H1 (cell line): ENCODE results near the gene ALDH1A3. TPM values are rescaled to one million over a fixed set of nuclear protein-coding genes. Genes with fewer than 3 reads are reported as not detected.

ENCODE experiments used
- CTCF ChIA-PET: fragments of 300-600 bp; sonication (Branson Sonifier 250); formaldehyde crosslinking; loops from one replicate; lab custom pipeline; 2021; ENCODE audit not compliant: partially characterized antibody; lab: Charles Lee
- POLR2A ChIA-PET: fragments of 300-600 bp; sonication (Branson Sonifier 250); formaldehyde crosslinking; loops from one replicate; lab custom pipeline; 2021; ENCODE audit warnings: inconsistent platforms; ENCODE audit not compliant: partially characterized antibody; lab: Charles Lee
- DNase-seq, 2 experiments: peaks; one replicate each; pipeline versions ENCODE4 v3.0.0 to v3.0.0-alpha.2; 2010 to 2022; ENCODE audit warnings: low spot score in 2 of 2, low read depth in 1 of 2, mixed read lengths in 1 of 2
- FAIRE-seq: peaks from 2 replicates; lab custom pipeline; 2011; peaks lifted over from hg19 to GRCh38; lab: Jason Lieb, UNC
- H2AFZ ChIP-seq: 2 replicates; pipeline ENCODE4 v1.8.1; 2012; ENCODE audit warnings: low read length, inconsistent platforms
- H2AK5ac ChIP-seq: 2 replicates; pipeline ENCODE4 v1.6.1; 2013; ENCODE audit warnings: low read depth, low read length
- H2BK120ac ChIP-seq: replicated peaks from 2 replicates; pipeline ENCODE3; 2013; ENCODE audit warnings: low read depth, low read length, inconsistent platforms
- H2BK12ac ChIP-seq: 2 replicates; pipeline ENCODE4 v1.6.1; 2013; ENCODE audit warnings: low read depth, low read length
- H2BK15ac ChIP-seq: 2 replicates; pipeline ENCODE4 v1.6.1; 2013; ENCODE audit warnings: low read length
- H2BK20ac ChIP-seq: 2 replicates; pipeline ENCODE4 v1.6.1; 2013; ENCODE audit warnings: low read length
- H2BK5ac ChIP-seq: 2 replicates; pipeline ENCODE4 v1.6.1; 2013; ENCODE audit warnings: low read depth, low read length
- H3K14ac ChIP-seq: 2 replicates; pipeline ENCODE4 v1.6.1; 2013; ENCODE audit warnings: inconsistent platforms; ENCODE audit not compliant: insufficient read length
- H3K18ac ChIP-seq: 2 replicates; pipeline ENCODE4 v1.6.1; 2013; ENCODE audit warnings: low read length; ENCODE audit errors: extremely low read depth
- H3K23ac ChIP-seq: 2 replicates; pipeline ENCODE4 v1.6.1; 2013; ENCODE audit warnings: inconsistent platforms; ENCODE audit not compliant: insufficient read length
- H3K23me2 ChIP-seq: 2 replicates; pipeline ENCODE4 v1.6.1; 2013; ENCODE audit warnings: low read depth, low read length
- H3K27ac ChIP-seq: 2 replicates; pipeline ENCODE4 v1.6.1; 2011; ENCODE audit warnings: low read depth, low read length, inconsistent platforms
- H3K27me3 ChIP-seq, 4 experiments: replicated peaks in 1 of 4; 1 replicate in 1 of 4; 2 replicates in 3 of 4; pipeline versions ENCODE4 v1.6.1 to v1.8.1; 2011 to 2013; ENCODE audit warnings: low read length in 3 of 4, mild to moderate bottlenecking in 3 of 4, inconsistent platforms in 2 of 4, mixed read lengths in 2 of 4, moderate library complexity in 1 of 4; ENCODE audit not compliant: control insufficient read depth in 3 of 4, insufficient read depth in 3 of 4; ENCODE audit errors: extremely low read depth in 1 of 4
- H3K36me3 ChIP-seq, 4 experiments: 2 replicates each; pipeline versions ENCODE4 v1.6.1 to v1.8.1; 2011 to 2013; ENCODE audit warnings: mild to moderate bottlenecking in 4 of 4, low read length in 3 of 4, moderate library complexity in 2 of 4, control low read depth in 1 of 4, inconsistent platforms in 1 of 4; ENCODE audit not compliant: insufficient read depth in 4 of 4, control insufficient read depth in 2 of 4
- H3K4ac ChIP-seq: replicated peaks from 2 replicates; pipeline ENCODE3; 2013; ENCODE audit warnings: low read length, low read depth, mixed read lengths, inconsistent platforms; ENCODE audit not compliant: insufficient read length
- H3K4me1 ChIP-seq, 4 experiments: replicated peaks in 1 of 4; 1 replicate in 1 of 4; 2 replicates in 3 of 4; pipeline versions ENCODE4 v1.6.1 to v1.8.1; 2011 to 2013; ENCODE audit warnings: low read length in 3 of 4, inconsistent platforms in 2 of 4, mixed read lengths in 1 of 4; ENCODE audit not compliant: insufficient read depth in 4 of 4, control insufficient read depth in 3 of 4
- H3K4me2 ChIP-seq, 2 experiments: 2 replicates each; pipeline versions ENCODE4 v1.6.1 to v1.8.1; 2011 to 2013; ENCODE audit warnings: low read depth in 2 of 2, low read length in 2 of 2, control low read depth in 1 of 2, inconsistent platforms in 1 of 2, mild to moderate bottlenecking in 1 of 2; ENCODE audit not compliant: insufficient read depth in 1 of 2
- H3K4me3 ChIP-seq, 4 experiments: fragments of 200-600, 300-600 bp in 1 of 4; sonication (generic), shearing (Covaris generic), sonication (Bioruptor Twin) in 1 of 4; 2 replicates each; pipeline versions ENCODE4 v1.5.1 to v1.8.1; 2011 to 2016; ENCODE audit warnings: low read length in 4 of 4, low read depth in 3 of 4, control low read depth in 2 of 4, inconsistent platforms in 2 of 4, mild to moderate bottlenecking in 2 of 4, mixed read lengths in 1 of 4, moderate library complexity in 1 of 4; ENCODE audit not compliant: insufficient read depth in 2 of 4; ENCODE audit errors: extremely low read depth in 1 of 4
- H3K56ac ChIP-seq: replicated peaks from 2 replicates; pipeline ENCODE3; 2013; ENCODE audit warnings: low read depth, mild to moderate bottlenecking, mixed read lengths, low read length, inconsistent platforms; ENCODE audit not compliant: insufficient read length
- H3K79me1 ChIP-seq: 2 replicates; pipeline ENCODE4 v1.6.1; 2013; ENCODE audit warnings: low read depth, low read length, control low read depth
- H3K79me2 ChIP-seq, 2 experiments: 2 replicates each; pipeline versions ENCODE4 v1.6.1 to v1.8.1; 2012 to 2013; ENCODE audit warnings: low read length in 2 of 2, mild to moderate bottlenecking in 2 of 2, inconsistent platforms in 1 of 2; ENCODE audit not compliant: insufficient read depth in 2 of 2, control insufficient read depth in 1 of 2
- H3K9ac ChIP-seq, 4 experiments: replicated peaks in 1 of 4; 1 replicate in 1 of 4; 2 replicates in 3 of 4; pipeline versions ENCODE4 v1.6.1 to v1.8.1; 2011 to 2013; ENCODE audit warnings: low read depth in 3 of 4, low read length in 3 of 4, control low read depth in 2 of 4, mild to moderate bottlenecking in 2 of 4, moderate library complexity in 2 of 4, inconsistent platforms in 1 of 4; ENCODE audit errors: extremely low read depth in 1 of 4
- H3K9me3 ChIP-seq, 2 experiments: 2 replicates each; pipeline versions ENCODE4 v1.6.1 to v1.8.1; 2012 to 2013; ENCODE audit warnings: mild to moderate bottlenecking in 2 of 2, moderate library complexity in 2 of 2, control low read depth in 1 of 2, inconsistent platforms in 1 of 2, low read depth in 1 of 2, low read length in 1 of 2, mixed read lengths in 1 of 2; ENCODE audit not compliant: insufficient read depth in 2 of 2
- H4K20me1 ChIP-seq, 2 experiments: replicated peaks in 1 of 2; 2 replicates each; pipeline versions ENCODE3 to v1.8.1; 2011 to 2013; ENCODE audit warnings: inconsistent platforms in 2 of 2, low read length in 2 of 2, mild to moderate bottlenecking in 1 of 2; ENCODE audit not compliant: insufficient read depth in 2 of 2, control insufficient read depth in 1 of 2
- H4K5ac ChIP-seq: 2 replicates; pipeline ENCODE4 v1.6.1; 2013; ENCODE audit warnings: low read length, low read depth, mixed read lengths, inconsistent platforms; ENCODE audit not compliant: insufficient read length
- H4K8ac ChIP-seq: 2 replicates; pipeline ENCODE4 v1.8.0; 2013; ENCODE audit warnings: mild to moderate bottlenecking, moderate library complexity, low read length, inconsistent platforms; ENCODE audit not compliant: insufficient read depth; ENCODE audit errors: extremely low read depth
- H4K91ac ChIP-seq: replicated peaks from 2 replicates; pipeline ENCODE3; 2013; ENCODE audit warnings: low read length, mixed read lengths, inconsistent platforms; ENCODE audit not compliant: insufficient read length
- ATF2 ChIP-seq: IDR thresholded peaks from 2 replicates; pipeline ENCODE4 v1.6.1; 2012; ENCODE audit warnings: low read length, inconsistent platforms
- FOSL1 ChIP-seq: IDR thresholded peaks from 2 replicates; pipeline ENCODE4 v1.6.1; 2011; ENCODE audit warnings: mild to moderate bottlenecking, low read depth, low read length, moderate library complexity; ENCODE audit not compliant: insufficient read depth
- KDM1A ChIP-seq: fragments of 200-600, 300-600 bp; sonication (generic); IDR thresholded peaks from 2 replicates; pipeline ENCODE4 v1.7.1; 2016; ENCODE audit warnings: mild to moderate bottlenecking, low read length, borderline replicate concordance
- PHF8 ChIP-seq: fragments of 200-600 bp; sonication (generic); conservative IDR thresholded peaks from 2 replicates; pipeline ENCODE4 v1.7.1; 2012; ENCODE audit warnings: low read depth, mild to moderate bottlenecking, inconsistent platforms, low read length, moderate library complexity
- RFX5 ChIP-seq: IDR thresholded peaks from 2 replicates; pipeline ENCODE4 v1.6.1; 2011; ENCODE audit warnings: low read depth, low read length, improper control_type of control experiment, borderline replicate concordance
- SUZ12 ChIP-seq: fragments of 200-600 bp; sonication (generic); IDR thresholded peaks from 2 replicates; pipeline ENCODE4 v1.6.1; 2012; ENCODE audit warnings: mild to moderate bottlenecking, inconsistent platforms, low read length, moderate library complexity, mixed read lengths
- TBP ChIP-seq: IDR thresholded peaks from 2 replicates; pipeline ENCODE4 v1.6.1; 2011; ENCODE audit warnings: low read depth, low read length, improper control_type of control experiment
- USF2 ChIP-seq: IDR thresholded peaks from 2 replicates; pipeline ENCODE4 v1.6.1; 2011; ENCODE audit warnings: low read length, improper control_type of control experiment
- WGBS, 2 experiments: shearing (Covaris generic) in 1 of 2; methylation state at CpG; one replicate each; pipeline versions ENCODE4 v1.1.6 to v1.1.7; 2013 to 2015; ENCODE audit warnings: low lambda C conversion rate in 2 of 2, mixed read lengths in 2 of 2, inconsistent platforms in 1 of 2, low coverage in 1 of 2, missing lambda C conversion rate in 1 of 2; ENCODE audit not compliant: insufficient replicate concordance in 2 of 2, insufficient coverage in 1 of 2, insufficient read length in 1 of 2; ENCODE audit errors: extremely low coverage in 1 of 2, missing lambda C conversion rate in 1 of 2; 5-methylcytosine and 5-hydroxymethylcytosine counted together
- polyA plus RNA-seq, 7 experiments: library from polyadenylated mRNA; depleted of rRNA in 3 of 7; stranded (reverse) in 5 of 7; unstranded in 2 of 7; fragments of >200 nt in 5 of 7; fragments of 200-250 nt in 2 of 7; gene quantifications; 1 replicate in 5 of 7; 2 replicates in 1 of 7; 4 replicates in 1 of 7; pipeline versions ENCODE4 v1.2.1 to v1.2.3, GENCODE V29; 2011 to 2013; ENCODE audit warnings: missing spikeins in 2 of 7, mixed read lengths in 2 of 7
- total RNA-seq: library from RNA; stranded (reverse); fragmentation: NEBNext Ultra II Directional; extraction: Animal tissue kit (Norgen Biotek cat#: 25700); gene quantifications from 2 replicates; pipeline ENCODE4 v1.2.1, GENCODE V29; 2021

ALDH1A3 gene
- total and polyA plus RNA-seq, 2 of the 8 experiments (the other 6 are each of a cell fraction or from before 2014, with no cell fraction given), result 2.2 to 5.5 TPM

GRCh38 chr15:100959066-100960050 is 79.7 kb downstream of the ALDH1A3 start:
- no peak overlapping the region for H2BK120ac ChIP-seq
- no peak overlapping the region for H3K9ac ChIP-seq
- ChIA-PET POLR2A (interaction anchor here (0.9 kb wide), 1 partner anchor 79 kb away, joined by 3 read pairs; no protein-coding TSS in a partner anchor), CTCF (interaction anchor here (0.6 to 1.2 kb wide), 2 partner anchors 37 to 44 kb away, joined by 3 read pairs; no protein-coding TSS in a partner anchor)
- H3K56ac ChIP-seq, result no peak overlapping the region
- H3K27me3 ChIP-seq, result no peaks in the 10 kb centered on the region
- DNase-seq (no peak), FAIRE-seq (no peak)
- H3K18ac ChIP-seq, result no peak overlapping the region
- H2AK5ac ChIP-seq, result no peak overlapping the region
- no peak overlapping the region for H2BK15ac ChIP-seq
- H3K23me2 ChIP-seq, result no peaks in the 10 kb centered on the region
- H3K79me2 ChIP-seq, result no peaks in the 10 kb centered on the region
- no peaks in the 10 kb centered on the region; a peak in 1 of 7 replicates for H3K4me1 ChIP-seq
- H3K4ac ChIP-seq, result no peak overlapping the region
- no peak overlapping the region for H4K5ac ChIP-seq
- H3K27ac ChIP-seq, result no peak overlapping the region
- H2BK20ac ChIP-seq, result no peak overlapping the region
- H3K4me2 ChIP-seq, result no peak overlapping the region
- no peak overlapping the region for H4K8ac ChIP-seq
- H4K20me1 ChIP-seq, result no peaks in the 10 kb centered on the region
- H2BK12ac ChIP-seq, result no peak overlapping the region
- H2BK5ac ChIP-seq, result no peak overlapping the region
- H4K91ac ChIP-seq, result no peak overlapping the region
- no peak overlapping the region for H3K23ac ChIP-seq
- H3K4me3 ChIP-seq, result no peak overlapping the region
- H3K14ac ChIP-seq, result no peak overlapping the region
- no peaks in the 10 kb centered on the region for H3K79me1 ChIP-seq
- no peaks in the 10 kb centered on the region for H3K36me3 ChIP-seq
- WGBS, 2 experiments, result 92% methylated on average over 14 of the region's 14 CpGs; no CpG with 5 or more reads in 1 of the 2 experiments
- no peaks in the 10 kb centered on the region for H3K9me3 ChIP-seq
- no peak overlapping the region for H2AFZ ChIP-seq
- no peak for TF ChIP-seq FOSL1
- no peak for TF ChIP-seq USF2
- no peak for TF ChIP-seq PHF8
- no peak for TF ChIP-seq KDM1A
- TF ChIP-seq ATF2, result no peak
- no peak for TF ChIP-seq RFX5
- TF ChIP-seq TBP, result no peak
- no peak for TF ChIP-seq SUZ12
